ENCODE data around the gene MYL2. TPM values are rescaled to one million over a fixed set of nuclear protein-coding genes. Genes with fewer than 3 reads are reported as not detected.

Gene MYL2
- total RNA-seq, 2 donors from 2014 or later, result 31.0 to 92.7 TPM

GRCh38 chr12:110861729-110862128 is 58.6 kb downstream of the MYL2 start:
- ATAC-seq (no peak), DNase-seq (no peak)
- intact Hi-C loops (cut with DNase I), result no loop called here

Other genes with a start within 250 kb of the MYL2 start
- gene HVCN1, start 231.5 kb downstream of the MYL2 start, total RNA-seq, result 10 to 100 TPM; 10.4 to 44.7 TPM
- gene PPP1CC, start 177.7 kb downstream of the MYL2 start, total RNA-seq, result 100 to 1,000 TPM; 137 to 174 TPM
- gene CCDC63, start 73.6 kb downstream of the MYL2 start, total RNA-seq, result not detected
- gene CUX2, start 113.6 kb upstream of the MYL2 start, total RNA-seq, result under 1 TPM in 1 of 2 donors, not detected in 1; 0.12 TPM

Measured in left cardiac atrium (tissue), 4 donors.